Testis (tissue), 2 donors: Measurements from ENCODE around the gene CYGB.

Source experiments
- POLR2A ChIP-seq: fragments of 450-650 bp; IDR thresholded peaks from one replicate; pipeline ENCODE4 v1.6.1; 2017; ENCODE audit warnings: antibody characterized with exemption, mild to moderate bottlenecking, moderate library complexity
- TF ChIP-seq, protein P1 (sequence below), 3 experiments: fragments of 450-650 bp in 2 of 3; fragments of 200-600 bp in 1 of 3; sonication (generic) in 1 of 3; IDR thresholded peaks; one replicate each; pipeline ENCODE4 v1.5.1; 2016 to 2019; ENCODE audit warnings: antibody characterized with exemption in 3 of 3, mild to moderate bottlenecking in 2 of 3, moderate library complexity in 1 of 3

DNA sequence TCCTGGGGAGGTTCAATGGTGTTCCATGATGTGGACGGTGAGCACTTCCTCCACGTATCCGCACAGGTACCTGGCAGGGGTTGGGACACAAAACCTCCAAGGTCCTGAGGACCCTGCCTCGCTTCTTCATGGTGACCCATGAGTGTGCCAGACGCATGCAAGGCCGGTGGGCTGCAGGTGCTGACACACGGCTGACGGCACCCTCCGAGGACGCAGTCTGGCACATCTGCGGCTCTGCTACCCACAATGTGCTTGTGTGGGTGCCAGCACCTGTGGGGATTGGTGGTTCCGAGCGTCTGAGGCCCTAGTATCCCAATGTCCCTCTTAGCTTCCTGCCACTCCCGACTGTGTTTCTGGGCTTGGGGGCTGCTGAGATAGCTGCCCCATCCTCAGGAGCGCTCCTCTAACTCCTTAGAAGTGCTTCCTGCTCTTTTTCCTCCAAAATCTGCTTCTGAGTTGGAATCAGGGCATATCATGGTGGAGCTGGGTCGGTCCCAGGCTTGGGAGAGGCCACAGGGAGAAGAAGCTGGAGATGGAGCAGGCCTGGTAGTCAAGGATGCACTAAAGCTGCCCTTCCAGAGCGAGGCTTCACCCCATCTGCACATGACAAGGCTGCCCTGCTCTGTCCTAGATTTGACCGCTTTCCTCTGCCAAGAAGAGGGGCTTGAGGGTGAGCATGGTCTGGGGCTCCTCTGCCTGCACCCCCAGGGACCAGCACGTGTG is 1.6 kb downstream of the CYGB start:
- no peak for TF ChIP-seq POLR2A
- TF ChIP-seq, protein P1, sequence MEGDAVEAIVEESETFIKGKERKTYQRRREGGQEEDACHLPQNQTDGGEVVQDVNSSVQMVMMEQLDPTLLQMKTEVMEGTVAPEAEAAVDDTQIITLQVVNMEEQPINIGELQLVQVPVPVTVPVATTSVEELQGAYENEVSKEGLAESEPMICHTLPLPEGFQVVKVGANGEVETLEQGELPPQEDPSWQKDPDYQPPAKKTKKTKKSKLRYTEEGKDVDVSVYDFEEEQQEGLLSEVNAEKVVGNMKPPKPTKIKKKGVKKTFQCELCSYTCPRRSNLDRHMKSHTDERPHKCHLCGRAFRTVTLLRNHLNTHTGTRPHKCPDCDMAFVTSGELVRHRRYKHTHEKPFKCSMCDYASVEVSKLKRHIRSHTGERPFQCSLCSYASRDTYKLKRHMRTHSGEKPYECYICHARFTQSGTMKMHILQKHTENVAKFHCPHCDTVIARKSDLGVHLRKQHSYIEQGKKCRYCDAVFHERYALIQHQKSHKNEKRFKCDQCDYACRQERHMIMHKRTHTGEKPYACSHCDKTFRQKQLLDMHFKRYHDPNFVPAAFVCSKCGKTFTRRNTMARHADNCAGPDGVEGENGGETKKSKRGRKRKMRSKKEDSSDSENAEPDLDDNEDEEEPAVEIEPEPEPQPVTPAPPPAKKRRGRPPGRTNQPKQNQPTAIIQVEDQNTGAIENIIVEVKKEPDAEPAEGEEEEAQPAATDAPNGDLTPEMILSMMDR (IDR thresholded peaks at IDR 0.05), result no peak
